CD14-positive monocyte (primary cell): ENCODE data around the gene AMBRA1. TPM values are rescaled to one million over a fixed set of nuclear protein-coding genes. Genes with fewer than 3 reads are reported as not detected.

Experiments
- DNase-seq, 3 donors: peaks; one replicate each; pipeline ENCODE4 v3.0.0-alpha.2; 2011 to 2022
- H2AFZ ChIP-seq: 2 replicates; pipeline ENCODE4 v1.6.0; 2012; ENCODE audit warnings: mild to moderate bottlenecking, low read depth, low read length, inconsistent platforms; ENCODE audit not compliant: insufficient read depth, poor library complexity, severe bottlenecking
- H3K27ac ChIP-seq, 2 donors: 1 replicate in 1 of 2; 2 replicates in 1 of 2; pipeline ENCODE4 v1.5.1; 2012 to 2013; ENCODE audit warnings: low read length in 2 of 2, control low read depth in 1 of 2, inconsistent platforms in 1 of 2, low read depth in 1 of 2, mild to moderate bottlenecking in 1 of 2
- H3K27me3 ChIP-seq, 2 donors: one replicate each; pipeline versions ENCODE4 v1.6.0 to v1.6.1; 2011 to 2013; ENCODE audit warnings: low read length in 2 of 2; ENCODE audit not compliant: control insufficient read depth in 2 of 2, insufficient read depth in 2 of 2
- H3K36me3 ChIP-seq, 2 donors: replicated peaks in 1 of 2; 1 replicate in 1 of 2; 2 replicates in 1 of 2; pipeline versions ENCODE4 v1.5.1 to v1.6.1; 2012 to 2013; ENCODE audit warnings: low read length in 2 of 2, control low read depth in 1 of 2, inconsistent platforms in 1 of 2, mild to moderate bottlenecking in 1 of 2; ENCODE audit not compliant: insufficient read depth in 2 of 2, control insufficient read depth in 1 of 2
- H3K4me1 ChIP-seq, 2 donors: 1 replicate in 1 of 2; 2 replicates in 1 of 2; pipeline versions ENCODE4 v1.5.1 to v1.6.1; 2012 to 2013; ENCODE audit warnings: low read length in 2 of 2, control low read depth in 1 of 2, inconsistent platforms in 1 of 2, mild to moderate bottlenecking in 1 of 2, moderate library complexity in 1 of 2; ENCODE audit not compliant: insufficient read depth in 2 of 2, control insufficient read depth in 1 of 2
- H3K4me2 ChIP-seq: replicated peaks from 2 replicates; pipeline ENCODE3; 2012; ENCODE audit warnings: low read length, moderate library complexity, mild to moderate bottlenecking; ENCODE audit not compliant: poor library complexity, severe bottlenecking; ENCODE audit errors: extremely low read depth
- H3K4me3 ChIP-seq, 3 experiments: fragments of 200-600 bp in 1 of 3; sonication (generic) in 1 of 3; replicated peaks in 1 of 3; 1 replicate in 2 of 3; 2 replicates in 1 of 3; pipeline ENCODE4 v1.5.1; 2011 to 2013; ENCODE audit warnings: low read length in 3 of 3, mild to moderate bottlenecking in 3 of 3, control low read depth in 2 of 3, low read depth in 2 of 3, inconsistent platforms in 1 of 3, moderate library complexity in 1 of 3
- H3K79me2 ChIP-seq: 2 replicates; pipeline ENCODE4 v1.6.0; 2012; ENCODE audit warnings: mild to moderate bottlenecking, control low read depth, inconsistent platforms, low read length, moderate library complexity; ENCODE audit not compliant: insufficient read depth
- H3K9ac ChIP-seq: 2 replicates; pipeline ENCODE4 v1.6.0; 2017; ENCODE audit warnings: low read length, mild to moderate bottlenecking; ENCODE audit not compliant: insufficient read depth, poor library complexity, severe bottlenecking
- H3K9me3 ChIP-seq, 2 donors: replicated peaks in 1 of 2; 1 replicate in 1 of 2; 2 replicates in 1 of 2; pipeline versions ENCODE4 v1.5.1 to v1.6.1; 2012 to 2013; ENCODE audit warnings: low read length in 2 of 2, control low read depth in 1 of 2; ENCODE audit not compliant: control insufficient read depth in 1 of 2, insufficient read depth in 1 of 2
- H4K20me1 ChIP-seq: 2 replicates; pipeline ENCODE4 v1.6.0; 2012; ENCODE audit warnings: mild to moderate bottlenecking, low read length, control low read depth, moderate library complexity; ENCODE audit not compliant: insufficient read depth
- H3K27ac Mint-ChIP-seq, 7 donors: one replicate each; pipeline ENCODE4 v1.8.0; 2020; ENCODE audit warnings: mild to moderate bottlenecking in 7 of 7, mixed read lengths in 7 of 7, moderate library complexity in 6 of 7, inconsistent platforms in 2 of 7
- H3K27me3 Mint-ChIP-seq, 3 donors: one replicate each; pipeline ENCODE4 v1.8.0; 2021 to 2022; ENCODE audit warnings: low read depth in 3 of 3, mild to moderate bottlenecking in 3 of 3, mixed read lengths in 3 of 3, moderate library complexity in 3 of 3, inconsistent platforms in 1 of 3
- H3K36me3 Mint-ChIP-seq, 2 donors: one replicate each; pipeline ENCODE4 v1.8.0; 2020; ENCODE audit warnings: mixed read lengths in 2 of 2, inconsistent platforms in 1 of 2, mild to moderate bottlenecking in 1 of 2
- H3K4me1 Mint-ChIP-seq: one replicate; pipeline ENCODE4 v1.8.0; 2020; ENCODE audit warnings: mild to moderate bottlenecking, mixed read lengths
- H3K4me3 Mint-ChIP-seq, 2 donors: one replicate each; pipeline ENCODE4 v1.8.0; 2020; ENCODE audit warnings: mild to moderate bottlenecking in 2 of 2, mixed read lengths in 2 of 2, moderate library complexity in 1 of 2
- H3K9me3 Mint-ChIP-seq, 7 donors: one replicate each; pipeline ENCODE4 v1.8.0; 2020 to 2022; ENCODE audit warnings: mixed read lengths in 7 of 7, mild to moderate bottlenecking in 6 of 7, moderate library complexity in 6 of 7, inconsistent platforms in 2 of 7
- WGBS: methylation state at CpG from one replicate; pipeline ENCODE4 v1.1.5; 2013; ENCODE audit warnings: missing lambda C conversion rate; ENCODE audit not compliant: insufficient coverage; 5-methylcytosine and 5-hydroxymethylcytosine counted together
- intact Hi-C, 2 donors: fragments of 100-400 bp; cut with micrococcal nuclease; formaldehyde crosslinking; loops; one replicate each; pipeline versions ENCODE4 v1.15.0 to v1.15.1; 2023
- polyA plus RNA-seq, 3 donors: library from polyadenylated mRNA; depleted of rRNA in 1 of 3; unstranded in 2 of 3; stranded (reverse) in 1 of 3; fragments of 300-500 nt in 2 of 3; fragments of >200 nt in 1 of 3; fragmentation: Illumina TruSeq in 2 of 3; gene quantifications; 1 replicate in 2 of 3; 2 replicates in 1 of 3; pipeline ENCODE4 v1.2.3, GENCODE V29; 2012 to 2021
- TF ChIP-seq, protein P1 (sequence below): fragments of 200-600 bp; IDR thresholded peaks from one replicate; pipeline ENCODE4 v1.8.0; 2022; ENCODE audit warnings: antibody characterized with exemption, mild to moderate bottlenecking

AMBRA1 gene
- polyA plus RNA-seq, 3 donors: 2.1 to 6.1 (median 3.8) TPM

DNA sequence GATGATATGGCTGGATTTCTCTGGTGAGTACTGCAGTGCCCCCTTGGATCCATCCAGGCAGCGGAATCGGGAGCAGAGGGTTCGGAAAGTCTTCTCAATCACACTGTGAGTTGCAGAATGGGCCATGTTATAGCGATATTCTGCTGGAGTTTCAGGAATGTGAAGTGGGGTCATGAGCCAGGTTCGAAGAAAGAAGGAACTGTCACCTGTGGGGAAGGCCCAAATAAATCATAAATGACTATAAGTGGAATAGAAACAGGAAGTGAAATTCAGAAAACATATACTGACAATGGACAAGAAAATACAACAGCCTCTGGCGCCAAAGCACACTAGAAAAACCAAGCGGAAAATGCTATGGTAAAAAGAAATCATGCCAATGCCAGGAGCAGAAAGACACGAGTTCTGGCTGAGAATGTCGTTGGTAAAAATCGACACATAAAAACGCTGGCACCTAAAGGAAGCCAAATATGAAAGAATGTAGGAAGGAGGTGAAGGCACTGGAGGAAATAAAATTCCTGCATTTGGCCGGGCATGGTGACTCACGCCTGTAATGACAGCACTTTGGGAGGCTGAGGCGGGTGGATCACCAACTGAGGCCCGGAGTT, 10.0 kb upstream of the AMBRA1 start:
- intact Hi-C loops: no loop called here
- H3K27me3 ChIP-seq: no peaks in the 10 kb centered on the region
- H3K4me3 Mint-ChIP-seq: no peak overlapping the region
- peaks cover 12 to 19% of the 10 kb centered on the region in 2 donors for H3K36me3 Mint-ChIP-seq
- no peak overlapping the region for H3K4me3 ChIP-seq
- TF ChIP-seq, protein P1, sequence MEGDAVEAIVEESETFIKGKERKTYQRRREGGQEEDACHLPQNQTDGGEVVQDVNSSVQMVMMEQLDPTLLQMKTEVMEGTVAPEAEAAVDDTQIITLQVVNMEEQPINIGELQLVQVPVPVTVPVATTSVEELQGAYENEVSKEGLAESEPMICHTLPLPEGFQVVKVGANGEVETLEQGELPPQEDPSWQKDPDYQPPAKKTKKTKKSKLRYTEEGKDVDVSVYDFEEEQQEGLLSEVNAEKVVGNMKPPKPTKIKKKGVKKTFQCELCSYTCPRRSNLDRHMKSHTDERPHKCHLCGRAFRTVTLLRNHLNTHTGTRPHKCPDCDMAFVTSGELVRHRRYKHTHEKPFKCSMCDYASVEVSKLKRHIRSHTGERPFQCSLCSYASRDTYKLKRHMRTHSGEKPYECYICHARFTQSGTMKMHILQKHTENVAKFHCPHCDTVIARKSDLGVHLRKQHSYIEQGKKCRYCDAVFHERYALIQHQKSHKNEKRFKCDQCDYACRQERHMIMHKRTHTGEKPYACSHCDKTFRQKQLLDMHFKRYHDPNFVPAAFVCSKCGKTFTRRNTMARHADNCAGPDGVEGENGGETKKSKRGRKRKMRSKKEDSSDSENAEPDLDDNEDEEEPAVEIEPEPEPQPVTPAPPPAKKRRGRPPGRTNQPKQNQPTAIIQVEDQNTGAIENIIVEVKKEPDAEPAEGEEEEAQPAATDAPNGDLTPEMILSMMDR: no peak
- no peak overlapping the region for H3K27ac ChIP-seq
- DNase-seq: no peak
- no peaks in the 10 kb centered on the region for H3K9me3 ChIP-seq
- no peak overlapping the region for H2AFZ ChIP-seq
- no peaks in the 10 kb centered on the region for H3K9me3 Mint-ChIP-seq
- peaks cover 0 to 1% (median 0%) of the 10 kb centered on the region in 3 donors for H3K27me3 Mint-ChIP-seq
- H3K4me1 ChIP-seq: no peaks in the 10 kb centered on the region
- no peaks in the 10 kb centered on the region for H3K79me2 ChIP-seq
- WGBS: 98% methylated on average over 14 of the region's 15 CpGs
- no peaks in the 10 kb centered on the region for H3K4me1 Mint-ChIP-seq
- no peak overlapping the region for H3K9ac ChIP-seq
- H3K27ac Mint-ChIP-seq: no peak overlapping the region
- peaks cover 7 to 16% of the 10 kb centered on the region in 2 donors for H3K36me3 ChIP-seq
- no peaks in the 10 kb centered on the region for H4K20me1 ChIP-seq
- H3K4me2 ChIP-seq: no peak overlapping the region

- Histone ChIP-seq H4K20me1 (no peaks in the 10 kb centered on the region), H3K27ac (no peak overlapping the region), H3K36me3 (peaks cover 7 to 16% of the 10 kb centered on the region in 2 donors), H3K79me2 (no peaks in the 10 kb centered on the region), H3K9me3 (no peaks in the 10 kb centered on the region), H3K4me1 (no peaks in the 10 kb centered on the region), H2AFZ (no peak overlapping the region), H3K27me3 (no peaks in the 10 kb centered on the region), H3K4me3 (no peak overlapping the region), H3K9ac (no peak overlapping the region), H3K4me2 (no peak overlapping the region)
- Mint-ChIP-seq H3K4me1 (no peaks in the 10 kb centered on the region), H3K27me3 (peaks cover 0 to 3% (median 0%) of the 10 kb centered on the region in 3 donors), H3K9me3 (peaks cover 0 to 2% (median 0%) of the 10 kb centered on the region in 7 donors), H3K4me3 (no peak overlapping the region), H3K27ac (no peak overlapping the region), H3K36me3 (peaks cover 12 to 17% of the 10 kb centered on the region in 2 donors)
- intact Hi-C loops: no loop called here
- no peak for DNase-seq
- TF ChIP-seq, protein P1: no peak
- no CpG with 5 or more reads among the region's 1 CpG for WGBS
Measured at GRCh38 chr11:46601129-46601528, 7.3 kb upstream of the AMBRA1 start.
